ENCODE data around the gene MDFIC. TPM values are rescaled to one million over a fixed set of nuclear protein-coding genes. Genes with fewer than 3 reads are reported as not detected.

MDFIC gene
- total and polyA plus RNA-seq, 2 of the 4 experiments (the other 2 are of a cell fraction), result 16.9 to 35.0 TPM

DNA sequence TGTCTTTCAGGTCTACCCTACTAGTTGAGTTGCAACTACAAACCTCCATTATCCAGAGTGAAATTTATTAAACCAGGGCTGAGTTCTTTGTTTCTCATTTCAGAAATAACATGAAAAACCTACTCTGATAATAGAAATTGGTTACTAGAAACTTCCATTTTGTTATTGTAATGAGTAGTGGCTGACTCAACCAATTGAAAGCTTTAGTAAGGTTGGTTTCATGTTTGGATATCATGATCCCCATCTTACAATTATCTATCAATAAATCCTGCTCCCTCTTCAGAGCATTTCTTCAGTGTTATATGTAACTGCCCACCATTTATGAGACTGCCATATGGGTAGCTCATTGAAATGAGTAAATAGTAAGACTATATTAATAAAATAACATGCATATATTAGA lies 16.9 kb downstream of the MDFIC start:
- H2AK5ac ChIP-seq (ENCODE audit: low read depth, low read length), result no peak overlapping the region
- no peak overlapping the region for H4K5ac ChIP-seq (ENCODE audit: low read depth, low read length)
- dilution Hi-C loops (cut with HindIII; ENCODE audit: low sequenced_read_pairs, unreplicated experiment), result no loop called here
- H2BK15ac ChIP-seq (ENCODE audit: low read depth, low read length), result no peak overlapping the region
- H4K8ac ChIP-seq (ENCODE audit: low read depth in 2 of 2, low read length in 2 of 2), result no peak overlapping the region
- CTCF ChIA-PET, result no interaction called here
- no peak overlapping the region for H3K56ac ChIP-seq (ENCODE audit: extremely low read depth, insufficient read depth, low read length)
- H3K4me3 ChIP-seq (ENCODE audit: insufficient read depth, low read depth, low read length), result no peak overlapping the region
- intact Hi-C loops (cut with micrococcal nuclease), result no loop called here
- in situ Hi-C loops (cut with MboI; ENCODE audit: low sequenced_read_pairs), result no loop called here
- peaks cover 3% of the 10 kb centered on the region; the same call in 1 of the 2 replicates for H3K4me1 ChIP-seq (ENCODE audit: control insufficient read depth, insufficient read depth, low read length)
- H3K14ac ChIP-seq (replicated peaks; ENCODE audit: low read depth, low read length), result no peak overlapping the region
- H3K4me2 ChIP-seq (ENCODE audit: low read depth, low read length), result no peak overlapping the region
- H4K20me1 ChIP-seq (ENCODE audit: insufficient read depth, low read length), result no peaks in the 10 kb centered on the region
- BruUV-seq (replicated peaks), result no TSS peak
- H2BK20ac ChIP-seq (ENCODE audit: low read depth, low read length), result no peak overlapping the region
- no peak for TF ChIP-seq NFE2L2 (IDR thresholded peaks at IDR 0.05; ENCODE audit: low read depth, low read length)
- no peak for TF ChIP-seq MXI1 (IDR thresholded peaks at IDR 0.05; ENCODE audit: borderline replicate concordance, low read depth, low read length)
- TF ChIP-seq POLR2A (IDR thresholded peaks at IDR 0.05; ENCODE audit: low read depth, low read length), result no peak
- TF ChIP-seq SMC3 (IDR thresholded peaks at IDR 0.05; ENCODE audit: low read depth, low read length), result no peak
- TF ChIP-seq CHD1 (IDR thresholded peaks at IDR 0.05; ENCODE audit: low read depth, low read length), result no peak
- no peak for TF ChIP-seq RCOR1 (IDR thresholded peaks at IDR 0.05; ENCODE audit: insufficient replicate concordance, low read length)
- TF ChIP-seq MAFK (IDR thresholded peaks at IDR 0.05; ENCODE audit: low read depth, low read length), result no peak
- no peak for TF ChIP-seq CEBPB (IDR thresholded peaks at IDR 0.05; ENCODE audit: low read depth, low read length)
- TF ChIP-seq, protein P1, sequence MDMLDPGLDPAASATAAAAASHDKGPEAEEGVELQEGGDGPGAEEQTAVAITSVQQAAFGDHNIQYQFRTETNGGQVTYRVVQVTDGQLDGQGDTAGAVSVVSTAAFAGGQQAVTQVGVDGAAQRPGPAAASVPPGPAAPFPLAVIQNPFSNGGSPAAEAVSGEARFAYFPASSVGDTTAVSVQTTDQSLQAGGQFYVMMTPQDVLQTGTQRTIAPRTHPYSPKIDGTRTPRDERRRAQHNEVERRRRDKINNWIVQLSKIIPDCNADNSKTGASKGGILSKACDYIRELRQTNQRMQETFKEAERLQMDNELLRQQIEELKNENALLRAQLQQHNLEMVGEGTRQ (IDR thresholded peaks at IDR 0.05; ENCODE audit: low read depth, low read length), result no peak
- no peak for TF ChIP-seq BHLHE40 (IDR thresholded peaks at IDR 0.05; ENCODE audit: low read depth, low read length)
- TF ChIP-seq, protein P2, sequence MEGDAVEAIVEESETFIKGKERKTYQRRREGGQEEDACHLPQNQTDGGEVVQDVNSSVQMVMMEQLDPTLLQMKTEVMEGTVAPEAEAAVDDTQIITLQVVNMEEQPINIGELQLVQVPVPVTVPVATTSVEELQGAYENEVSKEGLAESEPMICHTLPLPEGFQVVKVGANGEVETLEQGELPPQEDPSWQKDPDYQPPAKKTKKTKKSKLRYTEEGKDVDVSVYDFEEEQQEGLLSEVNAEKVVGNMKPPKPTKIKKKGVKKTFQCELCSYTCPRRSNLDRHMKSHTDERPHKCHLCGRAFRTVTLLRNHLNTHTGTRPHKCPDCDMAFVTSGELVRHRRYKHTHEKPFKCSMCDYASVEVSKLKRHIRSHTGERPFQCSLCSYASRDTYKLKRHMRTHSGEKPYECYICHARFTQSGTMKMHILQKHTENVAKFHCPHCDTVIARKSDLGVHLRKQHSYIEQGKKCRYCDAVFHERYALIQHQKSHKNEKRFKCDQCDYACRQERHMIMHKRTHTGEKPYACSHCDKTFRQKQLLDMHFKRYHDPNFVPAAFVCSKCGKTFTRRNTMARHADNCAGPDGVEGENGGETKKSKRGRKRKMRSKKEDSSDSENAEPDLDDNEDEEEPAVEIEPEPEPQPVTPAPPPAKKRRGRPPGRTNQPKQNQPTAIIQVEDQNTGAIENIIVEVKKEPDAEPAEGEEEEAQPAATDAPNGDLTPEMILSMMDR (conservative IDR thresholded peaks at IDR 0.05; ENCODE audit: low read depth, low read length), result no peak
- H3K36me3 ChIP-seq (ENCODE audit: control insufficient read depth, insufficient read depth, low read length), result peaks cover 2% of the 10 kb centered on the region
- H3K9ac ChIP-seq (ENCODE audit: low read depth, low read length), result no peak overlapping the region
- POLR2A ChIA-PET (ENCODE audit: unreplicated experiment), result no interaction called here
- no peak overlapping the region for H2BK5ac ChIP-seq (ENCODE audit: low read depth, low read length, poor library complexity, severe bottlenecking)
- H3K9me3 ChIP-seq (ENCODE audit: control insufficient read depth, insufficient read depth, low read length), result no peaks in the 10 kb centered on the region
- no peak overlapping the region for H4K91ac ChIP-seq (ENCODE audit: insufficient read depth, low read depth, low read length)
- H3K79me1 ChIP-seq (ENCODE audit: low read depth in 1 of 2, low read length in 2 of 2), result peaks cover 16 to 54% of the 10 kb centered on the region in 2 experiments
- H3K4ac ChIP-seq (ENCODE audit: low read depth, low read length), result no peak overlapping the region
- H2AFZ ChIP-seq (replicated peaks; ENCODE audit: low read length, poor library complexity), result no peak overlapping the region
- no peak overlapping the region for H2AK9ac ChIP-seq (replicated peaks; ENCODE audit: low read depth, low read length, poor library complexity)
- no peaks in the 10 kb centered on the region for H3K27me3 ChIP-seq (ENCODE audit: control insufficient read depth, insufficient read depth, low read length)
- H2BK120ac ChIP-seq (ENCODE audit: low read depth, low read length), result no peak overlapping the region
- H3K18ac ChIP-seq (ENCODE audit: low read depth, low read length), result no peak overlapping the region
- H3K23ac ChIP-seq (ENCODE audit: low read depth, low read length), result no peak overlapping the region
- H3K27ac ChIP-seq (ENCODE audit: insufficient read depth, low read length), result no peak overlapping the region
- DNase-seq (no peak), ATAC-seq (ENCODE audit: low read depth) (no peak)
- no peaks in the 10 kb centered on the region for H3K9me1 ChIP-seq (ENCODE audit: insufficient read depth, low read length)

Data from IMR-90 (cell line).